HEK293 (cell line): ENCODE data around the gene POR.

ENCODE experiments used
- MEIS1 ChIP-seq: sonication (generic); formaldehyde crosslinking; IDR thresholded peaks from 2 replicates; pipeline ENCODE4 v1.8.1; 2022; ENCODE audit warnings: missing genetic modification reagents, mild to moderate bottlenecking, borderline replicate concordance
- OVOL3 ChIP-seq: fragments of 450-650 bp; formaldehyde crosslinking; IDR thresholded peaks from 2 replicates; pipeline ENCODE4 v1.5.1; 2016; ENCODE audit warnings: missing biosample characterization, missing genetic modification characterization
- REPIN1 ChIP-seq: fragments of 450-650 bp; formaldehyde crosslinking; IDR thresholded peaks from 2 replicates; pipeline ENCODE4 v1.5.1; 2017; ENCODE audit warnings: missing biosample characterization, missing genetic modification characterization, low read depth
- ZBTB17 ChIP-seq: fragments of 450-650 bp; formaldehyde crosslinking; IDR thresholded peaks from 2 replicates; pipeline ENCODE4 v1.5.1; 2016; ENCODE audit warnings: missing biosample characterization, missing genetic modification characterization
- ZFP37 ChIP-seq: fragments of 450-650 bp; formaldehyde crosslinking; IDR thresholded peaks from 2 replicates; pipeline ENCODE4 v1.5.1; 2016; ENCODE audit warnings: missing biosample characterization, missing genetic modification characterization
- ZFP69B ChIP-seq: fragments of 450-650 bp; formaldehyde crosslinking; IDR thresholded peaks from 2 replicates; pipeline ENCODE4 v1.5.1; 2016; ENCODE audit warnings: missing biosample characterization, missing genetic modification characterization
- ZNF10 ChIP-seq: fragments of 450-650 bp; formaldehyde crosslinking; IDR thresholded peaks from 2 replicates; pipeline ENCODE4 v1.5.1; 2017; ENCODE audit warnings: missing biosample characterization, missing genetic modification characterization
- ZNF112 ChIP-seq: fragments of 450-650 bp; formaldehyde crosslinking; IDR thresholded peaks from 2 replicates; pipeline ENCODE4 v1.5.0; 2017; ENCODE audit warnings: missing biosample characterization, missing genetic modification characterization
- ZNF121 ChIP-seq: fragments of 450-650 bp; formaldehyde crosslinking; IDR thresholded peaks from 2 replicates; pipeline ENCODE4 v1.5.1; 2016; ENCODE audit warnings: missing biosample characterization, missing genetic modification characterization
- ZNF133 ChIP-seq: fragments of 450-650 bp; formaldehyde crosslinking; IDR thresholded peaks from 2 replicates; pipeline ENCODE4 v1.5.1; 2016; ENCODE audit warnings: missing biosample characterization, missing genetic modification characterization
- ZNF146 ChIP-seq: fragments of 450-650 bp; formaldehyde crosslinking; IDR thresholded peaks from 2 replicates; pipeline ENCODE4 v1.5.1; 2016; ENCODE audit warnings: missing biosample characterization, missing genetic modification characterization
- ZNF2 ChIP-seq: fragments of 450-650 bp; formaldehyde crosslinking; IDR thresholded peaks from 2 replicates; pipeline ENCODE4 v1.5.1; 2016; ENCODE audit warnings: missing biosample characterization, missing genetic modification characterization
- ZNF202 ChIP-seq: fragments of 450-650 bp; formaldehyde crosslinking; IDR thresholded peaks from 2 replicates; pipeline ENCODE4 v1.5.1; 2016; ENCODE audit warnings: missing biosample characterization, missing genetic modification characterization, borderline replicate concordance
- ZNF501 ChIP-seq: fragments of 450-650 bp; formaldehyde crosslinking; IDR thresholded peaks from 2 replicates; pipeline ENCODE4 v1.5.1; 2016; ENCODE audit warnings: missing biosample characterization, missing genetic modification characterization
- ZNF558 ChIP-seq: fragments of 450-650 bp; formaldehyde crosslinking; IDR thresholded peaks from 2 replicates; pipeline ENCODE4 v1.5.1; 2016; ENCODE audit warnings: missing biosample characterization, missing genetic modification characterization
- ZNF626 ChIP-seq: fragments of 450-650 bp; sonication (Bioruptor Pico); formaldehyde crosslinking; IDR thresholded peaks from 2 replicates; pipeline ENCODE4 v1.5.1; 2018; ENCODE audit warnings: missing biosample characterization, missing genetic modification characterization, inconsistent platforms
- ZNF777 ChIP-seq: fragments of 450-650 bp; formaldehyde crosslinking; IDR thresholded peaks from 2 replicates; pipeline ENCODE4 v1.5.1; 2017; ENCODE audit warnings: missing biosample characterization, missing genetic modification characterization, borderline replicate concordance
- ZNF785 ChIP-seq: fragments of 450-650 bp; formaldehyde crosslinking; IDR thresholded peaks from 2 replicates; pipeline ENCODE4 v1.5.1; 2016; ENCODE audit warnings: missing biosample characterization, missing genetic modification characterization
- ZNF837 ChIP-seq: fragments of 450-650 bp; formaldehyde crosslinking; IDR thresholded peaks from 2 replicates; pipeline ENCODE4 v1.5.1; 2016; ENCODE audit warnings: missing biosample characterization, missing genetic modification characterization
- ZSCAN16 ChIP-seq: fragments of 450-650 bp; formaldehyde crosslinking; IDR thresholded peaks from 2 replicates; pipeline ENCODE4 v1.5.1; 2016; ENCODE audit warnings: missing biosample characterization, missing genetic modification characterization
- TF ChIP-seq, protein P1 (sequence below): fragments of 450-650 bp; formaldehyde crosslinking; IDR thresholded peaks from 2 replicates; pipeline ENCODE4 v1.5.1; 2017; ENCODE audit warnings: missing biosample characterization, missing genetic modification characterization
- TF ChIP-seq, protein P2 (sequence below): fragments of 450-650 bp; formaldehyde crosslinking; IDR thresholded peaks from 2 replicates; pipeline ENCODE4 v1.5.1; 2016; ENCODE audit warnings: missing biosample characterization, missing genetic modification characterization
- TF ChIP-seq, protein P3 (sequence below): fragments of 450-650 bp; formaldehyde crosslinking; IDR thresholded peaks from 2 replicates; pipeline ENCODE4 v1.5.1; 2016; ENCODE audit warnings: missing biosample characterization, missing genetic modification characterization
- TF ChIP-seq, protein P4 (sequence below): fragments of 450-650 bp; formaldehyde crosslinking; IDR thresholded peaks from 2 replicates; pipeline ENCODE4 v1.5.1; 2016; ENCODE audit warnings: missing biosample characterization, missing genetic modification characterization
- TF ChIP-seq, protein P5 (sequence below): fragments of 450-650 bp; formaldehyde crosslinking; IDR thresholded peaks from 2 replicates; pipeline ENCODE4 v1.5.1; 2016; ENCODE audit warnings: missing biosample characterization, missing genetic modification characterization
- TF ChIP-seq, protein P6 (sequence below): fragments of 450-650 bp; formaldehyde crosslinking; IDR thresholded peaks from 2 replicates; pipeline ENCODE4 v1.5.1; 2016; ENCODE audit warnings: missing biosample characterization, missing genetic modification characterization, low read depth

The POR gene

DNA sequence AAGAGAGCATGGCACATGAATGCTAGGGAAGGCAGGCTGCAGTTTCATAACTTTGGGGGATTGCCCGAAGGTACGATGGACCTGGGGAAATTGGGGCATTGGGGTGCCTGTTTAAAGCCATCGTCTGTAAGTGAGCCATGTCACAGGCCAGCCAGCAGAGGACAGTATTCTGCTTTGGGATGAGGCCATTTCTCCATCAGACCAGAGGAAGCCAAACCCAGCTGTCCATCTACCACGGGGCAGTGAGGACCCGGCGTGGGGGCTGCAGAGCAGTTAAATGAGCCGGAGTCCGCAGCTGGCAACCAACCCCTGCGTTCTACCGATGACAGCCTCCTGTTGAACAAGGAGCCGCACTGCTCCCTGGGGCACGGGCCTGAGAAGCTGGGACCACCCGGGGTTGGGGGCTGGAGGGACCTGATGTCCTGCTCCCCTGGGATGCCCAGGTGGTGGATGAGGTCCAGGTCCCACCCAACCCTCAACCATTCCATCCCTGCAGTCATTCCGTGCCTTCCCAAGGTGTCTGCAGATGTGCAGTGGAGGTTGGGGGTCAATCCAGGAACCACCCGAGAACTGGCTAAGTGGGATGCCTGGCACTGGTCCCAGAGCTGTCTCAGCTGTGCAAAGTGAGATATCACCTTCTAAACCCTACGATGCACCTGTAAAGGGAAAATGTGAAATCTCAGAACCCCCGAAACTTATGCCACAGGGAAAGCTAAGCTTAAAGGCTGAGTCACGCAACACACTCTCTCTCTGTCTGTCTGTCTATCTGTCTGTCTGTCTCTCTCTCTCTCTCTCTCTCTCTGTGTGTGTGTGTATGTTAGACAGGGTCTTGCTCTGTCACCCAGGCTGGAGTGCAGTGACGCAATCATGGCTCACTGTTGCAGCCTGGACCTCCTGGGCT lies 48.2 kb upstream of the POR start (continued):
- TF ChIP-seq, protein P1, sequence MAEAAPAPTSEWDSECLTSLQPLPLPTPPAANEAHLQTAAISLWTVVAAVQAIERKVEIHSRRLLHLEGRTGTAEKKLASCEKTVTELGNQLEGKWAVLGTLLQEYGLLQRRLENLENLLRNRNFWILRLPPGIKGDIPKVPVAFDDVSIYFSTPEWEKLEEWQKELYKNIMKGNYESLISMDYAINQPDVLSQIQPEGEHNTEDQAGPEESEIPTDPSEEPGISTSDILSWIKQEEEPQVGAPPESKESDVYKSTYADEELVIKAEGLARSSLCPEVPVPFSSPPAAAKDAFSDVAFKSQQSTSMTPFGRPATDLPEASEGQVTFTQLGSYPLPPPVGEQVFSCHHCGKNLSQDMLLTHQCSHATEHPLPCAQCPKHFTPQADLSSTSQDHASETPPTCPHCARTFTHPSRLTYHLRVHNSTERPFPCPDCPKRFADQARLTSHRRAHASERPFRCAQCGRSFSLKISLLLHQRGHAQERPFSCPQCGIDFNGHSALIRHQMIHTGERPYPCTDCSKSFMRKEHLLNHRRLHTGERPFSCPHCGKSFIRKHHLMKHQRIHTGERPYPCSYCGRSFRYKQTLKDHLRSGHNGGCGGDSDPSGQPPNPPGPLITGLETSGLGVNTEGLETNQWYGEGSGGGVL (tag by site-specific recombination), result peak; percentile 67
- TF ChIP-seq ZFP37 (tag by site-specific recombination) (no peak), ZSCAN16 (tag by site-specific recombination) (no peak), ZNF146 (tag by site-specific recombination) (no peak), ZNF2 (tag by site-specific recombination) (no peak), ZNF202 (tag by site-specific recombination) (no peak), ZNF501 (peak; percentile 20; the same call in 1 of the 2 replicates), ZNF112 (tag by site-specific recombination) (no peak), ZNF837 (tag by site-specific recombination) (no peak), ZFP69B (peak; percentile 72), ZNF626 (tag by site-specific recombination) (no peak), ZNF133 (tag by site-specific recombination) (no peak), ZNF785 (peak; percentile 69; the same call in 1 of the 2 replicates), ZNF10 (tag by site-specific recombination) (no peak), ZNF777 (tag by site-specific recombination) (0 out of 2 replicates have a peak, but pooled peaks have one; percentile 13), ZBTB17 (tag by site-specific recombination) (peak; percentile 78), ZNF121 (tag by site-specific recombination) (no peak), REPIN1 (tag by site-specific recombination) (no peak), ZNF558 (tag by site-specific recombination) (no peak), MEIS1 (CRISPR knock-in tag) (no peak), OVOL3 (tag by site-specific recombination) (no peak)
- TF ChIP-seq, protein P2, sequence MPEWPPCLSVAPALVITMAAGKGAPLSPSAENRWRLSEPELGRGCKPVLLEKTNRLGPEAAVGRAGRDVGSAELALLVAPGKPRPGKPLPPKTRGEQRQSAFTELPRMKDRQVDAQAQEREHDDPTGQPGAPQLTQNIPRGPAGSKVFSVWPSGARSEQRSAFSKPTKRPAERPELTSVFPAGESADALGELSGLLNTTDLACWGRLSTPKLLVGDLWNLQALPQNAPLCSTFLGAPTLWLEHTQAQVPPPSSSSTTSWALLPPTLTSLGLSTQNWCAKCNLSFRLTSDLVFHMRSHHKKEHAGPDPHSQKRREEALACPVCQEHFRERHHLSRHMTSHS (tag by site-specific recombination), result no peak
- TF ChIP-seq, protein P3, sequence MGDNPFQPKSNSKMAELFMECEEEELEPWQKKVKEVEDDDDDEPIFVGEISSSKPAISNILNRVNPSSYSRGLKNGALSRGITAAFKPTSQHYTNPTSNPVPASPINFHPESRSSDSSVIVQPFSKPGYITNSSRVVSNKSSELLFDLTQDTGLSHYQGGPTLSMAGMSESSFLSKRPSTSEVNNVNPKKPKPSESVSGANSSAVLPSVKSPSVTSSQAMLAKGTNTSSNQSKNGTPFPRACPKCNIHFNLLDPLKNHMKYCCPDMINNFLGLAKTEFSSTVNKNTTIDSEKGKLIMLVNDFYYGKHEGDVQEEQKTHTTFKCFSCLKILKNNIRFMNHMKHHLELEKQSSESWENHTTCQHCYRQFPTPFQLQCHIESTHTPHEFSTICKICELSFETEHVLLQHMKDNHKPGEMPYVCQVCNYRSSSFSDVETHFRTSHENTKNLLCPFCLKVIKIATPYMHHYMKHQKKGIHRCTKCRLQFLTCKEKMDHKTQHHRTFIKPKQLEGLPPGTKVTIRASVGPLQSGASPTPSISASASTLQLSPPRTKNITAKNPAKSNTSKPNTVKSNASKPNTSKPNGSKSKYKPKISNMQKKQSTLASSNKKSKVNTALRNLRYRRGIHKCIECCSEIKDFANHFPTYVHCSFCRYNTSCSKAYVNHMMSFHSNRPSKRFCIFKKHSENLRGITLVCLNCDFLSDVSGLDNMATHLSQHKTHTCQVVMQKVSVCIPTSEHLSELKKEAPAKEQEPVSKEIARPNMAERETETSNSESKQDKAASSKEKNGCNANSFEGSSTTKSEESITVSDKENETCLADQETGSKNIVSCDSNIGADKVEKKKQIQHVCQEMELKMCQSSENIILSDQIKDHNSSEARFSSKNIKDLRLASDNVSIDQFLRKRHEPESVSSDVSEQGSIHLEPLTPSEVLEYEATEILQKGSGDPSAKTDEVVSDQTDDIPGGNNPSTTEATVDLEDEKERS (tag by site-specific recombination), result no peak
- TF ChIP-seq, protein P4, sequence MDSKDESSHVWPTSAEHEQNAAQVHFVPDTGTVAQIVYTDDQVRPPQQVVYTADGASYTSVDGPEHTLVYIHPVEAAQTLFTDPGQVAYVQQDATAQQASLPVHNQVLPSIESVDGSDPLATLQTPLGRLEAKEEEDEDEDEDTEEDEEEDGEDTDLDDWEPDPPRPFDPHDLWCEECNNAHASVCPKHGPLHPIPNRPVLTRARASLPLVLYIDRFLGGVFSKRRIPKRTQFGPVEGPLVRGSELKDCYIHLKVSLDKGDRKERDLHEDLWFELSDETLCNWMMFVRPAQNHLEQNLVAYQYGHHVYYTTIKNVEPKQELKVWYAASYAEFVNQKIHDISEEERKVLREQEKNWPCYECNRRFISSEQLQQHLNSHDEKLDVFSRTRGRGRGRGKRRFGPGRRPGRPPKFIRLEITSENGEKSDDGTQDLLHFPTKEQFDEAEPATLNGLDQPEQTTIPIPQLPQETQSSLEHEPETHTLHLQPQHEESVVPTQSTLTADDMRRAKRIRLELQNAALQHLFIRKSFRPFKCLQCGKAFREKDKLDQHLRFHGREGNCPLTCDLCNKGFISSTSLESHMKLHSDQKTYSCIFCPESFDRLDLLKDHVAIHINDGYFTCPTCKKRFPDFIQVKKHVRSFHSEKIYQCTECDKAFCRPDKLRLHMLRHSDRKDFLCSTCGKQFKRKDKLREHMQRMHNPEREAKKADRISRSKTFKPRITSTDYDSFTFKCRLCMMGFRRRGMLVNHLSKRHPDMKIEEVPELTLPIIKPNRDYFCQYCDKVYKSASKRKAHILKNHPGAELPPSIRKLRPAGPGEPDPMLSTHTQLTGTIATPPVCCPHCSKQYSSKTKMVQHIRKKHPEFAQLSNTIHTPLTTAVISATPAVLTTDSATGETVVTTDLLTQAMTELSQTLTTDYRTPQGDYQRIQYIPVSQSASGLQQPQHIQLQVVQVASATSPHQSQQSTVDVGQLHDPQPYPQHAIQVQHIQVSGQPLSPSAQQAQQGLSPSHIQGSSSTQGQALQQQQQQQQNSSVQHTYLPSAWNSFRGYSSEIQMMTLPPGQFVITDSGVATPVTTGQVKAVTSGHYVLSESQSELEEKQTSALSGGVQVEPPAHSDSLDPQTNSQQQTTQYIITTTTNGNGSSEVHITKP, result peak; percentile 35
- TF ChIP-seq, protein P5, sequence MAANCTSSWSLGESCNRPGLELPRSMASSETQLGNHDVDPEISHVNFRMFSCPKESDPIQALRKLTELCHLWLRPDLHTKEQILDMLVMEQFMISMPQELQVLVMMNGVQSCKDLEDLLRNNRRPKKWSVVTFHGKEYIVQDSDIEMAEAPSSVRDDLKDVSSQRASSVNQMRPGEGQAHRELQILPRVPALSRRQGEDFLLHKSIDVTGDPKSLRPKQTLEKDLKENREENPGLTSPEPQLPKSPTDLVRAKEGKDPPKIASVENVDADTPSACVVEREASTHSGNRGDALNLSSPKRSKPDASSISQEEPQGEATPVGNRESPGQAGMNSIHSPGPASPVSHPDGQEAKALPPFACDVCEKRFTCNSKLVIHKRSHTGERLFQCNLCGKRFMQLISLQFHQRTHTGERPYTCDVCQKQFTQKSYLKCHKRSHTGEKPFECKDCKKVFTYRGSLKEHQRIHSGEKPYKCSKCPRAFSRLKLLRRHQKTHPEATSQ (tag by site-specific recombination), result no peak
- TF ChIP-seq, protein P6, sequence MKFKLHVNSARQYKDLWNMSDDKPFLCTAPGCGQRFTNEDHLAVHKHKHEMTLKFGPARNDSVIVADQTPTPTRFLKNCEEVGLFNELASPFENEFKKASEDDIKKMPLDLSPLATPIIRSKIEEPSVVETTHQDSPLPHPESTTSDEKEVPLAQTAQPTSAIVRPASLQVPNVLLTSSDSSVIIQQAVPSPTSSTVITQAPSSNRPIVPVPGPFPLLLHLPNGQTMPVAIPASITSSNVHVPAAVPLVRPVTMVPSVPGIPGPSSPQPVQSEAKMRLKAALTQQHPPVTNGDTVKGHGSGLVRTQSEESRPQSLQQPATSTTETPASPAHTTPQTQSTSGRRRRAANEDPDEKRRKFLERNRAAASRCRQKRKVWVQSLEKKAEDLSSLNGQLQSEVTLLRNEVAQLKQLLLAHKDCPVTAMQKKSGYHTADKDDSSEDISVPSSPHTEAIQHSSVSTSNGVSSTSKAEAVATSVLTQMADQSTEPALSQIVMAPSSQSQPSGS (tag by site-specific recombination), result peak; percentile 14; the same call in 1 of the 2 replicates
